C1 segment of cervical spinal cord (tissue), 14 donors: ENCODE data around the gene GALNT13.

Experiments
- DNase-seq, 14 donors: peaks; one replicate each; lab custom pipeline; 2025; lab: John Stamatoyannopoulos, UW

The GALNT13 gene

DNA sequence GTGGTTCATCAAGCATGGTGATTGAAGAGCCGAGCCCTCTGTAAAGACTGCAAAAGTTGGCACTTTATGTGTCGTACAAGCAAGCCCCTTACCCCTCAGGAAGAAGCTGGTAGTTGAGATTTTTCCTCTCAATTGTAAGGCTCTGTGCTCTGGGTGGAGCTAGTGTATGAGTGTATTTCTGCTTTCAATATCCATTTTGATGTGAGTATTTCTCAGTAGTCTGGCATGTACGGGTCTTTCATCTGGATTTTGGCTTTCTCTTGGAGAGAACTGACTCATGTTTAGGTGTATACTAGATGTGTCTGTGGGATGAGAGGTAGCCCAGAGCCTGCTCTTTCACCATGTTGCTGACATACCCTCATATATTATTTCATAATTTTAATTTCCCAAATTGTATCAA, 420.2 kb downstream of the GALNT13 start:
- no peak for DNase-seq

DNA sequence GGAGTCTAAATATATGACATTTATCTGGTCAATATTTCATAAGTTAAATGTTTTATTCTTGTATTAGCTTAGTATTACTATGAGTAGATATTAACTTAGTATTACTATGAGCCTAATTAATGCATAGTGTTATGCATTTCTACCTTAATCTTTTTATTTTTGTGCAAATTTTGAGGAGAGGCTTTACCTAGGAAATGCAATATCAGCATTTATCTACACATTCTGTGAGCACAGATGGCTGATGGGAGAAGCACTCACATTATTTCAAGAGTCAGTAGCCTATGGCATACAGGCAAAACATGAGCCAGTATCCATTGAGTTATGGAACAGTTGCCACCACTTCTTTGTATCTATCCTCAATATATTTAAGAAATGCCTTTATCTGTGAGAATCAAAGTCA, 422.1 kb downstream of the GALNT13 start:
- no peak for DNase-seq

DNA sequence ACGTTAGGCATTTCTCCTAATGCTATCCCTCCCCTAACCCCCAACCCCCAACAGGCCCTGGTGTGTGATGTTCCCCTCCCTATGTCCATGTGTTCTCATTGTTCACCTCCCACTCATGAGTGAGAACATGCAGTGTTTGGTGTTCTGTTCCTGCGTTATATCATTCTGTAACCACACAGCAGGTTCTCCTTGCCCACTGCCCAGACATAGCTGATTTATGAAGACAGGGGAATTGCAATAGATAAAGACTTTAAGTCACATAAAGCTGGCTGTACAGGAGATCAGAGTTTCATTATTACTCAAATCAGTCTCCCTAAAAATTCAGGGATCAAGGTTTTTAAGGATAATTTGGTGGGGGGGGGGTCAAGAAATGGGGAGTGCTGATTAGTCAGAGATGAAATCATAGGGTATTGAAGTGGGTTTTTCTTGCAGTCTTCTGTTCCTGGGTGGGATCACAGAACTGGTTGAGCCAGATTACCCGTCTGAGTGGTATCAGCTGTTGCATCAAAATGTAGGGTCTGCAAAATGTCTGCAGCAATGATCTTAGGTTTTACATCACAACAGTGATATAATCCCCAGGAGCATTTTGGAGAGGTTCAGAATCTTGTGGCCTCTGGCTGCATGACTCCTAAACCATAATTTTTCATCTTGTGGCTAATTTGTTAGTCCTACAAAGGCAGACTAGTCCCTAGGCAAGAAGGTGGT, 434.7 kb downstream of the GALNT13 start:
- DNase-seq: no peak

DNA sequence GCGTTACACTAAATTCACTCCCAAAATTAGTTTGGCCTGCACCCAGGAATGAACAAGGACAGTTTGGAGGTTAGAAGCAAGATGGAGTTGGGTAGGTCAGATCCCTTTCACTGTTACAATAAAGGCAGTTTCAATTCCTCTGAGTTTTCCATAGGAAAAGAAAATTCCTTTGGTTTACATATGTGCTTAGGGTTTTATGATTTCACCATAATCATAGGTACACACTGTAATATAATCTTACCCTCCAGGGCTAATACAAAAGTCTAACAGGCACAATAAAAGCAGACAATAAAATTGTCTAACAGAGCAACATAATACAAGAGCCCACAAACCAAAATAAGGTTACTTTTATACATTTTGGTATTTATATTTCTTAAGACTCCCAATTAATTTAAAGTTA, 435.3 kb downstream of the GALNT13 start:
- no peak for DNase-seq

DNA sequence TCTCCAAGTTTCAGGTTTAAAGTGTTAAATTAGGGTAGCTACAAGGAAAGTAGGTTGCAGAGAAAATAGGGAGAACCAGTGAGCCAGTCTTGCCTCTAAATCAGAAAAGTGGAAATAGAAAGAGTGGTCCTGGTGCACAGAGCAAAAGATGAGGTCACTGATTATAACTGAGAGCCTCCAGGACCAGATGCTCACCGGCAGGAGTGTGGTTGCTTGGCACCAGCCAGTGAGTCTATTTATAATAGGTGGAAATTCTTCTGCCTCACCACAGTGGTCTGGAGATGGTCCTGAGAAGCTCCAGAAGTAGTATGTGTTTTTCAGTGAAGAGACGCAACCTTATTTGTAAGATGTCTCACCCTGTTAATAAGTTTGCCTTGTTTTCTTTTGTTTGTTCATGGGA, 452.9 kb downstream of the GALNT13 start:
- peak in 2 of 14 donors; percentile 3 to 80 for DNase-seq

DNA sequence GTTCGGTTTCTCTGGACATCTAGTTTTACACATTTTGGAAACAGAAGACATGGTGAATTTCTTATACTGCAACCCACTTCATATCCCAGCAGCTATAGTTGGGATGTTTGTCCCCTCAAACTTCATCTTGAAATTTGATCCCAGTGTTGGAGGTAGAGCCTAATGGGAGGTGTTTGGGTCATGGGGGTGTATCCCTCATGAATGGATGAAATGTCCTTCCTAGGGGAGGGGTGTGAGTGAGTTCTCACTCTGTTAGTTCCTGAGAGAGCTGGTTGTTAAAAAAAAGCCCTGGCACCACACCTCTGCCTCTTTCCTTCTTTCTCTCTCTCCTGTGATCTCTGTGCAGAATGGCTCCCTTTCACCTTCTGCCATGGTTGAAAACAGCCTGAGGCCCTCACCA, 457.8 kb downstream of the GALNT13 start:
- no peak for DNase-seq

DNA sequence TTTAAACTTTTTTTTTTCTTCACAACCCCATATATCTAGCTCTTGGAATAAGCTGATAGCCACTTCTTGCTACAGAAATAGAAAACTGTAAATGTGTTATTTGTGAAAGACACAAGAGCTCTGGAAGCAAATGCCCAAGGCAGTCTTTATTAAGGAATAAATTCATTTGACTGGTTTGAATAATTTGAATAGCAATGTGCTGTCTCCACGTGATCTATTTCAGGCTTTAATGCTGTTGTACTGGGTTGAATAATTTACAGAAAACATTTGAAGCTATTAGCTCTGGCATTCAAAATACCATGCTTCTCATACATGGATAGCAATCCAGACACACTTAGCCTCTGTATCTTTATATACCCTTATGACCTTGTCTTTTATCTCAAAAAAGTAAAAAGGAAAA, 460.1 kb downstream of the GALNT13 start:
- DNase-seq: no peak

DNA sequence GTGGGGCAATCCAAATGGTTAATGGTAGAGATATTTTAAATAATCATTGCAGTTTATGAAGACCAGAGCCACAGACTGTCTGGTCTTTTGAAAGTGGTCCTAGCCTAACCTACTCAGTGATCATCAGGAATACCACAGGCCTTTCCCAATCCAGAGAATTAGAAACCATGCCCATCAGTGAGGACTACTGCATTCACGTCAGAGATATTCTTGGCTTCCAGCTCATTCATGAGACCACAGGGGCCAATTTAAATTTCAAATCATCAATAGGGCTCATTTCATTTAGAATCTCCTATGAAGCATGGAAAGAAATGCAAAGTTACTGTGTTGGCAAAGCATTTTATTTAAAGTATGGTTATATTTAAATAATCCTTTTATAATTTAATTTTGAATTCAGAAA, 464.5 kb downstream of the GALNT13 start:
- no peak for DNase-seq

DNA sequence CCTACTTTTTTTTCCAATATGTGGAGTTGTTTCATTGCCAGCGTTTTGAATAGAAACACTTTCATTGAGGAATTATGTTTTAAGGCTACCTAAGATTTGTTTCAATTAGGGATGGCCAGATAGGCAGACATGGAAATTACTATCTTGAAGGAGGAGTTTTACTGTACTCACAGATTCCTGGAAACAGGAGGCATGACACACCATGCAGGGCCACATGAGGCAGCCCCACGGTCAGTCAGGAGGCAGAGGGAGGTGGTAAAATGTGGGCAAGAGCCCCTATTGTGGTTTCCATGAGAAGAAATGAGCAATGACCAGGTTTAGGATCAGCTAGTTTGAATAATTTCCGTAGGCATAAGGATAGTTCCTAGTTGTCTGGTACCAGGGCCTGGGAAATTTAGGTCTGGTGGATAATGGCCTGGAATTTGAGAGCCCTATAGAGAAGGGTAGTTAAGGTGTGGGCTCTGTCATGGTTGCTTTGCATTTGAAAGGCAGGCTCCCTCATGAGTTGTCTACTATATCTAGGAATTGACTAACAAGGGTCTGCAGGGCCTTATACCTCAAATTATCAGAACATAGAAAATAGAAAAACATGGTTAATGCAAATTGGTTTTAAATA, 466.7 kb downstream of the GALNT13 start:
- no peak for DNase-seq

DNA sequence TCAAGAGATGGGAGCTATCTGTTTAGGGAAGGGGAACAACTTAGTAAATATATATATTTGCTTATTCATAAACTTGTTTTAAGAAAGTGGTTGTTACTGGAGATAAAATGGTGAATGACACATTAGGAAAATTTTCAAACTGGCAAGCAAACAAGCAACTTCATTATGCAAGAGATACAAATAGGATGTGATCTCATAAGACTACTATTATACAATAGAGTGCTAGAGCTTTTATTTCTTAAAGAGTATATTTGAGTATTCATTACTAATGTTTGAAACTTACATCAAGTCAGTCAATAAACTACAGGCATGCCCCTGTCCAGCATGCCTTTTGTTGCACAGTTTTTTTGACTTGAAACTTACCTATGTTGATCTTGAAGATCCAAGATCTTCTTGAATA, 471.6 kb downstream of the GALNT13 start:
- no peak for DNase-seq

DNA sequence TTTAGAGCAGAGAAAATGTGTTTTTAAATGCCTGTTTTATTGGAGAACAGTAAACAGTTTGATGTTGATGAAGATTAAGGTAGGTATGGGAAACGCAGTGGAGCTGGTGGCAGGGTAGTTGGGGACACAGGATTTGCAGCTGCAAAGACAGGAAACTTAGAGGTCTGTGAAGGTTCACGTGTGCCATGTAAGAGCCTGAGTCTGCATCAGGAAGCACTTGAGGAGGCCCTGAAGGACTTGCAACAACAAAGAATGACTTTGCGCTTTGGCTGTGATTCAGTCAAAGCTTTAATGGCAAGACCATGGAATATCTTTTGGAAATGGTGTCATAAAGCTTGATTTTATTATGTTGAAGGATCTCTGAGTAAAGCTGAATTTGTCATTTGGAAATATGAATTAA, 479.2 kb downstream of the GALNT13 start:
- DNase-seq: no peak

DNA sequence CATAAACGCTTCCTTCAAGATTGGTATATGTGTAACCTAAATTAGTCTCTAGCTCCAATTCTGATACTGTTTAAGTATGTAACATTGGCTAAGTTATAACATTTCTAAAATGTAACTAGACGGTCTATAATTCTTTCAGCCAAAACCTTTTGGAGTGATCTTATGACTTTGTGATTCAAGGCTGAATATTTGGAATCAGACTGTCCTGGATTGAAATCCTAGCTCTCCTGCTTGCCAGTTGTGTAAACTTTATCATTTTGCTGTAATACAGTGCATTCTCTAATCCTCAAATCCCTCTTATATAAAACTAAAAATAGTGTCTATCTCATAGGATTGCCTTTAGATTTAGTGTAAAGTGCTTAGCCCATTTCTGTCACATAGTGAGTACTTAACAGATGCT, 489.6 kb downstream of the GALNT13 start:
- DNase-seq: no peak

DNA sequence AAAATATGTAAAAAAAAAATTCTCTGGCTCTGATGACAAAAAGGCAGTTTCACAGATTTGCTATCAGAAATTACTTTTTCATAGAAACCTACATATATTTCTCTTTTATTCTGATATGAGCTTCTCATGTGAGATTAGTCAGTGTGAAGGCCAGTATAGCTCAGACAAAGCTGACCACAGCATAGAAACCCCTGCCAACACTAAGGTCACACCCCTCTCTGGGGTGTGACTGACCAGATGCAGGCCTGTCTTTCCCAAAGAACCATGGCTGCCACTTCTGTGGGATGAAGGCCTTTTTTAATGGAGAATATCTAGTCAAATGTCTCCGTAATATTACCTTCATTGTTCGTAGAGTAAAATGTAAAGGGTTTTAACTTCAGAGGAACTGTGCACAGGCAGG, 496.4 kb downstream of the GALNT13 start:
- DNase-seq: no peak

DNA sequence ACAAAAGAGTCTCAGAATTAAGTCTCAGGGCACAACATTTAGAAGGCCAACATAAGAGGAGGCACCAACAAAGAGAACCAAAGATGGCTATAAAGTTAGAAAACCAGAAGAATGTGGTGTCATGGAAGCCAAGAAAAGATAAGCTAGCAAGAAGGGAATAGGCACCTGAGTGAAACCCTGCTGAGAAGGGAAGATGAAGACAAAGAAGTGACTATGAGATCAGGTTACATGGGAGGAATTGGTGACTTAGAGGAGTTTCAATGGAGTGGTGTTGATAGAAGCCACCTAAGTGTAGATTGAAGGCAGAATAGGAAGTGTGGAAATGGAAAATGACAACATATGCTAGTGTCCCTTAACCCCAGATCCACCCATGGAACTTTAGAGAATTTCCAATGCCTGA, 499.2 kb downstream of the GALNT13 start:
- DNase-seq: no peak

DNA sequence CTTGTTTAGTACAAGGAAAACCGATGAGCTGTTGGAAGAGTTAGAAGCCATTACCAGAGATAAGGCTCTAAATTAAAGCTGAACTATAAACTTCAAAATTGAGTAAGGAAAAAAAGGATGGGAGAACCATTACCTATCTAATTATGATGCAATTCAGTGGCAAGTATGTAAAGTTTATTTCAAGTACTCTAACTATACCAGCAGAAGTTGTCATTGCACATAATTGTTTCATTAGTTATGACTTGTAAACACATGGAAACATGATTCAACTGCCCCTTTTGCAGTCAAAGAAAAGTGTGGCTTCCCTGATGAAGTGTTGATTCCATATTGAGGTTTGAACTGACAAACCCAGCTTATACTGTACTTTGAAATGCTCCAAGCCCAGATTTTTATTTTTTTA, 502.7 kb downstream of the GALNT13 start:
- DNase-seq: no peak

DNA sequence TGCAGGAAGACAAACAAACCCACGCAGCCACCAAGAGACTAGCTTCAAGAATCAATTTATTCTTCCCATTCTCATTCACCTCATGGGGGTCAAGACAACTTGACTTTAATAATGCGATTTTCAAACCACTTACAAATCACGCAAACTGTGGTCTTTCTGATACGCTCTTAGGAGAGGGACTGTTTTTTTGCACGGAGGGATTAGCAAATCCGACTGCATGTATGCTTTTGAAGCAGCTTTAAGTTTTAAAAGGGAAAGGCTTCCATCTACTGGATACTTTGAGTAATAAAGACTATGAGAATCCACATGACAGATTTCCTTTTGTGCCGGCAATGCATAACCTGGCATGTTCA, 503.8 kb downstream of the GALNT13 start:
- peak in 4 of 14 donors; percentile 4 to 73 (median 18) for DNase-seq

DNA sequence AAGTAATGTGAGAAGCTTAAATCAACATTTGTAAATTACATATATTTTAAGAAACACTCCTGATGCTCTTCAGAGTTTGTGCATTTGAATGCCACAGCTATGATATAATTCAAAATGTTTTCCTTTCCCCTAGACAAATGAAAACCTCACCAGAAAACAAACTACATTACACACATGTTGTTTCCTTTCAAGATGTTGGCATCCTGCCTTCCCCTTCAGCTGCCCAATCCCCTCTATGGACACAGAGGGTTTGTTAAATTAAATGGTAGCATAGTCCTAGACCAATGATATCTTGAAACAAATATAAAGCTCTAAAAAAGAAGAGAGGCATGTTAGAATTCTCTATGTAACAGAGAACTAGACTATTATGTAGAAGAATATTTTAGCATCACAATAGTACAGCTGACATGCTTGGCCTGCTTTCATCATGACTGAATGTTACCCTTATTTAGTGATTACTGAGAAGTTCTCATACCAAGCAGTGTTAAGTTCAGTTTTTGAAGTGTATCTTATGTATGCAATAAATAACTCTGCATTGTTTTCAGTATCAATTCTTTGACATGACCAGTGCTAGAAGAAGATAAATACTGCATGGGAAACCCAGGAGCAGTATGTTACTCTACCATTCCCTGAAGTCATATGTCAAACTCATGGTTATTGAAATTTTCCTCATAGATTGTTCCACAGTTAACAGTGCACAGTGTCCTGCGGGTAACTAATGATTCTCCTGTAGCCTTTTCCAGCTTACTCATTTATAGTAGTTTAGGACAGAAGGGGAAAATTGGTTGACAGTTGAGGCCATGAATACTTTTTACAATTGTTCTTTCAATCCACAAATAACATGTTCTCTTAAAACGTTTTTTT, 510.4 kb downstream of the GALNT13 start:
- DNase-seq: no peak

DNA sequence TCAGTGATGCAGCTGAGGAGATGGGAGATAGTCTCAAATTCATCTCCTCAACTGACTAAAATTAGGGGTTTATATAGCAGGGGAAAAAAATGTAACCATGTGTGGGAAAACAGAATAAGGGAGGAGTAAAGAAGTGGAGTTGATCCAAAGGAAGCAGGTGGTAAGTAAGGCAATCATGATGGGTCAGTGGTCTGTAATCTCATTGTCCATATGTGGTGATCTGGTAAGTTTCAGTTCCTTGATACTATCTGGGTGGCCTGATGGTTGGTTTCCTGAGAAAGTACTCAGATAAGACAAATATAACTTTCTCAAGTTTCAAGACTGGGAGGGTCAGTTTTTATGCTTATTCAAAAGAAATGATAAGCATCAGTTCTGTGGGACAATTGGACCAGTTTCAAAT, 514.5 kb downstream of the GALNT13 start:
- DNase-seq: no peak

DNA sequence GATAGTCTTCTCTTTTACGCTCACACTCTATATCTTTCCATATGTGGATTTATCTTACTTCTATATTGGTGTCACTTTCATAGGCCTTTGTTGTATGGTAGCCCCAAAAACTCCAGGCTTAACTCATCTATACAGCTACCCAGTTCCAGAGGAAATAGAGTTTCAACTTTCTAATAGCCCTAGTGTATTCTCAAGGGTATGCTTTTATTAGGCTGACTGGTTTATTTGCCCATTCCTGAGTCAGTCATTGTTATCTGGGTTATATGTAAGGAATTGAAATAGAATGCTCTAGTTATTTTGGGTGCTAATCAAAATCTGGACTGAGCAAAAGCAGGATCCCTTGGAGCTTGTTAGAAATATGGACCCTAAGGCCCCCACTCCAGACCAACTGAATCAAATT, 519.3 kb downstream of the GALNT13 start:
- DNase-seq: no peak

DNA sequence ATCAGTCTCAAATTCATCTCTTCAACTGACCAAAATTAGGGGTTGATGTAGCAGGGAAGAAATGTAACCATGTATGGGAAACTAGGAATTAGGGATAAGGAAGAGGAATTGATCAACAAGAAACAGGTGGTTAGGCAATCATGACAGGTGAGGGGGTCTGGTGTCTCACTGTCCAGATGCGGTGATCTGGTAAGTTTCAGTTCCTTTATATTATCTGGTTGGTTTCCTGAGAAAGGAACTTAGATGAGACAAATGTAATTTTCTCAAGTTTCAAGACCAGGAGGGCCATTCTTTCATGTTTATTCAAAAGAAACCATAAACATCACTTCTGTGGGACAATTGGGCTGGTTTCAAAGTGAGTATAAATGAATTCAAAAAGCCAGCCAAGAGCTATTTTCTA, 520.5 kb downstream of the GALNT13 start:
- no peak for DNase-seq

DNA sequence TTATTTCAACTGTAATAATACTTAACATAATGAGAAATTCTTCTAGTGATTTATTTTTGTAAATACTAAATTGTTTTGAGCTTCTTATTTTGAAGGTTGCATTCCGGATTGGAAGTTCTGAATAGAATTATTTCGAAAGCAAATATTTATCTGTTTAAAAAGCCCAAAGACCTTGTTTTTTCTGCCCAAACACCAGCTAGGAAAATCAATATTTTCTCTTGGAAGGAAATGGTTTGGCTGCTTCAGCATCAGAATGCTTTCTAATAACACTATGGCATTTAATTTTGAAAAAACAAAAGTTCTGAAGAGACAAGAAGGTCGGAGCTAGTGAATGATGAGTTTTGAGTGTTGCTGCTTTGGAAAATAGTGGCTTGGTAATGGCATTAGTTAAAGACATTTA, 522.9 kb downstream of the GALNT13 start:
- no peak for DNase-seq

DNA sequence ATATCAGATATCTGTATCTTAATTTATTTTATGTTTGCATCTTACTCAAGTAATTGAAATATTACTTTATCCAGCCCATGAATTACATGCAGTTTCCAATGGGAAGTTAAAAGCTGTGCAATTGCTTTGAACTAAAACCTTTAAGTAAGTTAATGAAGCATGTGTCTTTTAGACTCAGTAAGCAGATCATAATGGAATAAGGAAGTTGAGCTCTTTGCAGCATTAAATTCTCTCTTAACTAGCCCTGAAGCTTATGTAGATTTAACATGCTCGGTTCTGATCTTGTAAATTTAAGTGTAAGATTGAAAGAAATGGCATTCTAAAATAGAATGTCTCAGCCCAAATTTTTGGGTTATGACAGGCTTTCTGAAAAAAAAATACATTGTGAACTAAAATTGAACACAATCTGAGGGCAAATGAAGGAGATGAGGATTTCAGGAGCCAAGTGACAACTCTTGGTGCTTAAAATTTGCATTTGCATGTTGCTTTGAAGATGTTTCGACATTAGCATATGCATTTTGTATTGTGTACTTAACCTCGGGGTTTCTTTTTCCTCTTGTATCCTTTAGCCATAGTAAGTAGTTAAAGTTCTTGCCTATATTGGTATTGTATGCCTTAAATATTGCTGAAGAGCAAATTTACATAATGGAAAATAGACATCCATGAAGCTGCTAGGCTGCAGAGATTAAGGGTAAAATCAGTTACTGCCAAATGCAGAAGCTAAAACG, 529.0 kb downstream of the GALNT13 start:
- DNase-seq: no peak
